NCI-H187 (cell line): ENCODE data around the gene IKZF3.
"Not testable (repeated sequence)": the region's sequence is repeated elsewhere in the genome, so short reads cannot be mapped to it uniquely, and the experiment has no call there.

Experiments
- DNase-seq, 2 experiments: peaks; one replicate each; lab custom pipeline; 2025; lab: John Stamatoyannopoulos, UW

The IKZF3 gene

GRCh38 chr17:39863918-39864746 is at the start of gene IKZF3:
Gene IKZF3 (minus strand): TSS chr17:39864312. CDS start chr17:39864126, 186 bp downstream.
- peak in 1 of 2 experiments; percentile 9 for DNase-seq

DNA sequence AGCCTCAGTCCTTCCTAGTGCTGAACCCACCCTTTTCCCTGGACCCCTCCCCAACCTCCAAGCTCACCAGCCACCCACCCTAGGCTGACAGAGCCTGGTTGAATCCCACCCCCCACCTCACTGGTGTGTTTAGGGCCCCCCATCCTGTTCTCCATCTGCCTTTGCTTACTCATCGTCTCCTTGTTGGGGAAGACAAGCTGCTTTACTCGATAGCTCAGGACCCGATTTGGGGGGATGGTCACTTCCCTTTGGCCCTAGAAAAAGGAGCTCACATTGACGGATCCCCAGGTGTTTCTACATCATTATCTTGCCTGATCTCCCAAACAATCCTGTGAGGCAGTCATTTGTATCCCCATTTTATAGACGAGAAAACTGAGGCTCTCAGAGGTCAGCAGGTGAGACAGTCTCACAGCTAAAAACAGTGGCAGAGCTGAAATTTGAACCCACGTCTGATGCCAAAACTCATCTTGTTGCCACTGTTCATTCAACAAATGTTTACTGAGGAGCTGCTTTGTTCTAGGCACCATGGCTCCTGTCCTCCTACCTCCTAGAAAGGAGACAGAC is 44.8 kb upstream of the IKZF3 start:
- DNase-seq = no peak

DNA sequence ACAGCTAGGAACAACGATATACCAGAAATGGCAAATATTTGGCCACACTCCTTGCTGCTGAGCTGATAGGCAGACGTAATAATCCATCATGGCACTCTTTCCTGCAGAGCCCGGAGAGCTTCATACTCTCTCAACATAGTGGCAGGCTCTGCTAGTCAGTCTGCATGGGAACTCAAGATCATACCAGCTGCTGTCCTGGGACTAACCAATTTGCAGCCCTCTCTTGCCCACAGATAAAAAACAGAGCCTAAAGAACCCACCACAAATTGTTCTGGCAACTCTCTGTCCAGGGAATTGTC is 40.8 kb upstream of the IKZF3 start:
- DNase-seq = no peak

GRCh38 chr17:39903158-39903884 is 39.2 kb upstream of the IKZF3 start:
- DNase-seq = no peak

DNA sequence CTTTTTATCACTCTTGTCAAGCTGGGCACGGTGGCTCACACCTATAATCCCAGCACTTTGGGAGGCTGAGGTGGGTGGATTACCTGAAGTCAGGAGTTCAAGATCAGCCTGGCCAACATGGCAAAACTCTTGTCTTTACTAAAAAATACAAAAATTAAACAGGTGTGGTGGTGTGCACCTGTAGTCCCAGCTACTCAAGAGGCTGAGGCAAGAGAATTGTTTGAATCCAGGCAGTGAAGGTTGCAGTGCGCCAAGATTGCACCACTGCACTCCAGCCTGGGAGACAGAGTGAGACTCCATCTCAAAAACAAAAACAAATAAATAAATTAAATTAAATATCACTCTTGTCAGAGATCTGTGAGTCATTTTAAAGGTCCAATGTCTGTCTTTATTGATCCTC is 37.9 kb upstream of the IKZF3 start:
- not testable (repeated sequence) for DNase-seq

DNA sequence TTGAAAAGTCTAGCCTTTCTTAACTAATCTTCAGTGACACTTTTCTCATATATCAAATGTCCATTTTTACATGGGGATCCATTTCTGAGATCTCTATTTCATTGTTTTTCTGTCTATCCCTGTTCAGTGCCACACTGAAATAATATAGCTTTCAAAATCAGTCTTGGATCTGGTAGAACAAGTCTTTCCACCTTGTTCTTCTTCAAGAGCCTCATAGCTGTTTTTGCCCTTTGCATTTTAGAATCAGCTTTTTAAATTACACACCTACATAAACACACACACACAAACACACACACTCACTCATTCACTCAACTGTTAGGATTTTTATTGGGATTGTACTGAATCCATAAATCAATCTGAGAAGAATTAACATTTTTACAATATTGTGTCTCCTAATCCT is 35.1 kb upstream of the IKZF3 start:
- no peak for DNase-seq

- DNase-seq = no peak
These were observed 34.0 kb upstream of the IKZF3 start for GRCh38 chr17:39898088-39898487.

GRCh38 chr17:39894681-39895376 is 30.7 kb upstream of the IKZF3 start:
- no peak for DNase-seq

DNA sequence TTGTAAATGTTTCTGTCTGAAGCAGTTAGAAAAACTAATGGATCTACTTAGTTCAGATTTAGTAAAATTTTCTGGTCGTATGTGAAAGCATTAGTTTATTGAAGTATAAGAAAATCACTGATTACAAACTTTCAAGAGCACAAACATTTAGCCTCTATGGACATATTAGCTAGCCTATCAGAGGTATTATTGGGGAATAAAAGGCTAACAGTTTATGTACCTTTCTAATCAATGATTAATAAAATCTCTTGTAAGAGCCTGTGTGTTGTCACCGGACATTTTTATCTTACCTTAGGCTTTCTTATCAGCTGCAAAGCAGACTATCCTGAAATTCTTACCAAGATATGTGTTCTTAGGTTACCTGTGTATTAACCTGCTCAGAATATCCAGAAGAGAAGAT is 25.1 kb upstream of the IKZF3 start:
- no peak for DNase-seq

- no peak for DNase-seq
These were observed 23.0 kb upstream of the IKZF3 start for GRCh38 chr17:39887078-39887477.

GRCh38 chr17:39886102-39886501 is 22.0 kb upstream of the IKZF3 start:
- DNase-seq = not testable (repeated sequence)

GRCh38 chr17:39872751-39873150 is 8.6 kb upstream of the IKZF3 start:
- no peak for DNase-seq

GRCh38 chr17:39871801-39872200 is 7.7 kb upstream of the IKZF3 start:
- no peak for DNase-seq

GRCh38 chr17:39870776-39871175 is 6.7 kb upstream of the IKZF3 start:
- DNase-seq = no peak

DNA sequence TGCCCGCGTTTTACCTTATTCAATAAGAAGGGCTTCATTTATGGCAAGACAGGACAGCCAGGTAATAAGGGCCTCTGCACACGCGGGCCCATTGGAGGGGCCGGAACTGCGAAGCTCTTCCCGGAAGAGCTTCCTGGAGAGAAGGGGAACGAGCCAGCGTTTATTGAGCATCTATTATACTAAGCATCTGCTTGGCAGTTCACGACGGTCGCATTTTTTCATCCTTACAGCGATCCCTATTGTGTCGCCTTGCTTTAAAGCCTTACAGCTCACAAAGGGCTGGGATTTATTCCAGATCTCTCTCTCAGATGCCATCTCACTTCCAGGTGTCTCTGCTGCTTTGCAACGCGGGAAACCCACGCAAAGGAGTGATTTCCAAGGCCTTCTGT is 4.4 kb upstream of the IKZF3 start:
- DNase-seq = no peak

- no peak for DNase-seq
These were observed 3.9 kb upstream of the IKZF3 start, which contains the start of gene ZPBP2 for GRCh38 chr17:39867880-39868553. Gene ZPBP2 (plus strand): TSS chr17:39868202. CDS start chr17:39868355, 153 bp downstream.

- DNase-seq = no peak
These were observed 3.2 kb upstream of the IKZF3 start for GRCh38 chr17:39867084-39867879.

- no peak for DNase-seq
These were observed 2.1 kb upstream of the IKZF3 start for GRCh38 chr17:39866013-39866730.

DNA sequence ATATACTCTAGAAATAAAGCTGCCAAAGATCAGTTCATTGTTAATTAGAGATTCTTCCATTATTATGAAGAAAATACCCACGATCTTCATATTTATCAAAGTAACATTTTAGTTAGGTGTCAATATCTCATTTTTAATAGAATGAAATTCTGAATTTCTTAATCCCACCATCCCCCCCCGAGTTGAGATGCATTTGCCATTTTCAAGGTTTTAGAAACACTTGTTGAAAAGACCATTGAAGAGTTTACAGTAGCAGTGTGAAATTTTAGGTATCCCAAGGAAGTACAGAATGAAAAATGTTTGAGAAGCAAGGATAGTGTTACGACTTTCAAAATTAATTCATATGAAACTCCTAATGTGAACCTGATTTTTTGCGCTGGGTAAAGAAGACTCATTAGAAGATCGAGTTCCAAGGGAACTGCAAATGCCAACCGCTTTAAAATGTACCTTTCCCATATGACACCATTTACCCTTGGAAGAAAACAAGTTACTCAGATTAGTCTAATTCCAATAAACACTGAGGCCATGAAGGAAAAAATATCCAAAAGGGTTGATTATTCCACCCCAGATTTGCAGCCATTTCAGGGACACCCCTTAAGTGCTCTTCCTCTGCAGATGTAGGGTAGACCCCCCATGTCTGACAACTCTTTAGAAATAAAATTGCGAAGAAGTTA is 731 bp downstream of the IKZF3 start:
- DNase-seq = no peak

GRCh38 chr17:39861235-39861634 is 2.9 kb downstream of the IKZF3 start:
- DNase-seq = no peak
